Sigmoid colon (tissue), 4 donors: ENCODE measurements around the gene PSMC1.

Experiments used
- POLR2A ChIP-seq, 2 donors: fragments of 450-650 bp; IDR thresholded peaks; one replicate each; pipeline ENCODE4 v1.6.1; 2016; ENCODE audit warnings: antibody characterized with exemption in 2 of 2, mild to moderate bottlenecking in 2 of 2, moderate library complexity in 2 of 2
- POLR2AphosphoS5 ChIP-seq, 4 donors: sonication (generic); formaldehyde crosslinking; IDR thresholded peaks; one replicate each; pipeline ENCODE4 v1.6.1; 2017; ENCODE audit warnings: antibody characterized with exemption in 4 of 4

DNA sequence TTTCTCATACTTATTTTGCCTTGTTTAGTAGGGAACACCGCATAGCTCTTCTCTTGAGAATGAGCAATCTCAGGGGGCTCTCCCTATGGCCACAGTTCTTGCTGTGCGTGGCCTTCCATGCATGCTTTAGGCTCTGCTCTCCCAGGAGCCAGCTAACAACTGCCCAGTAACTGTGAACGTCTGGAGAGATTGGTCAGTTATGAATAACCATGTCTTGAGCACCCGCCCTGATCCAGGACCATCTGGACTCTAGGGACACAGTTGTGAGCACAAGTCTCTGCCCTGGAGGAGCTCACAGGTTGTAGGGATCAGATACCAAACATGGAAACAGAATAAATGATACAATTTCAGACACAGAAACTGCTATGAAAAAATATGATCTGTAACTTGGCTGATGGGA, 12.1 kb downstream of the PSMC1 start:
- TF ChIP-seq POLR2AphosphoS5 (IDR thresholded peaks at IDR 0.05) (no peak), POLR2A (IDR thresholded peaks at IDR 0.05) (no peak)
